ENCODE results near the gene ZEB1. TPM values are rescaled to one million over a fixed set of nuclear protein-coding genes. Genes with fewer than 3 reads are reported as not detected.
"Not testable (repeated sequence)": the region's sequence is repeated elsewhere in the genome, so short reads cannot be mapped to it uniquely, and the experiment has no call there.

The ZEB1 gene
- total RNA-seq, 1 experiment from 2014 or later = 67.3 TPM

- H3K27me3 ChIP-seq (replicated peaks) = no peaks in the 10 kb centered on the region
- no peak overlapping the region for H3K4me3 ChIP-seq
- no peaks in the 10 kb centered on the region for H3K4me1 ChIP-seq (replicated peaks)
- H3K36me3 ChIP-seq = 0 out of 2 replicates have a peak, but pooled peaks cover 4% of the 10 kb centered on the region
- DNase-seq (ENCODE audit: low read depth in 1 of 2, low spot score in 2 of 2) = no peak
- no peaks in the 10 kb centered on the region for H3K9me3 ChIP-seq (replicated peaks)
- no peak overlapping the region for H3K27ac ChIP-seq
Measured at GRCh38 chr10:31340343-31340742, 21.3 kb downstream of the ZEB1 start.

- Histone ChIP-seq H3K36me3 (0 out of 2 replicates have a peak, but pooled peaks cover 4% of the 10 kb centered on the region), H3K4me1 (replicated peaks) (no peaks in the 10 kb centered on the region)
- DNase-seq (ENCODE audit: low read depth in 1 of 2, low spot score in 2 of 2) = no peak
Measured at GRCh38 chr10:31341552-31341951, 22.5 kb downstream of the ZEB1 start.

GRCh38 chr10:31343009-31343408 lies 24.0 kb downstream of the ZEB1 start:
- no peak overlapping the region for H3K27ac ChIP-seq
- 0 out of 2 replicates have a peak, but pooled peaks cover under 1% of the 10 kb centered on the region for H3K36me3 ChIP-seq
- H3K27me3 ChIP-seq (replicated peaks) = no peaks in the 10 kb centered on the region
- no peak overlapping the region for H3K4me3 ChIP-seq
- no peak for DNase-seq (ENCODE audit: low read depth in 1 of 2, low spot score in 2 of 2)
- no peaks in the 10 kb centered on the region for H3K4me1 ChIP-seq (replicated peaks)
- no peaks in the 10 kb centered on the region for H3K9me3 ChIP-seq (replicated peaks)

More at GRCh38 chr10:31341552-31341951, 22.5 kb downstream of the ZEB1 start:
- Histone ChIP-seq H3K9me3 (replicated peaks) (no peaks in the 10 kb centered on the region), H3K27me3 (replicated peaks) (no peaks in the 10 kb centered on the region), H3K27ac (no peak overlapping the region), H3K4me3 (no peak overlapping the region)

- H3K4me3 ChIP-seq = no peak overlapping the region
Measured at GRCh38 chr10:31343551-31343950, 24.5 kb downstream of the ZEB1 start.

GRCh38 chr10:31345886-31346285 lies 26.9 kb downstream of the ZEB1 start:
- H3K4me3 ChIP-seq = no peak overlapping the region
- no peak for DNase-seq (ENCODE audit: low read depth in 1 of 2, low spot score in 2 of 2)
- H3K4me1 ChIP-seq (replicated peaks) = no peaks in the 10 kb centered on the region
- H3K9me3 ChIP-seq (replicated peaks) = no peaks in the 10 kb centered on the region
- no peaks in the 10 kb centered on the region for H3K27me3 ChIP-seq (replicated peaks)
- no peak overlapping the region for H3K27ac ChIP-seq
- no peaks in the 10 kb centered on the region for H3K36me3 ChIP-seq

More at GRCh38 chr10:31343551-31343950, 24.5 kb downstream of the ZEB1 start:
- H3K27me3 ChIP-seq (replicated peaks) = no peaks in the 10 kb centered on the region
- H3K36me3 ChIP-seq = no peaks in the 10 kb centered on the region
- no peaks in the 10 kb centered on the region for H3K9me3 ChIP-seq (replicated peaks)
- no peaks in the 10 kb centered on the region for H3K4me1 ChIP-seq (replicated peaks)
- no peak overlapping the region for H3K27ac ChIP-seq
- DNase-seq (ENCODE audit: low read depth in 1 of 2, low spot score in 2 of 2) = no peak

- DNase-seq (ENCODE audit: low read depth in 1 of 2, low spot score in 2 of 2) = no peak
- Histone ChIP-seq H3K4me1 (replicated peaks) (no peaks in the 10 kb centered on the region), H3K27me3 (replicated peaks) (no peaks in the 10 kb centered on the region), H3K4me3 (no peak overlapping the region), H3K27ac (no peak overlapping the region), H3K36me3 (no peaks in the 10 kb centered on the region), H3K9me3 (replicated peaks) (no peaks in the 10 kb centered on the region)
Measured at GRCh38 chr10:31346953-31347352, 27.9 kb downstream of the ZEB1 start.

- DNase-seq (ENCODE audit: low read depth in 1 of 2, low spot score in 2 of 2) = no peak
Measured at GRCh38 chr10:31347705-31348104, 28.7 kb downstream of the ZEB1 start.

GRCh38 chr10:31350891-31351290 lies 31.9 kb downstream of the ZEB1 start:
- peaks cover 7% of the 10 kb centered on the region for H3K4me1 ChIP-seq (replicated peaks)
- H3K36me3 ChIP-seq = no peaks in the 10 kb centered on the region
- H3K27ac ChIP-seq = no peak overlapping the region
- no peaks in the 10 kb centered on the region for H3K27me3 ChIP-seq (replicated peaks)
- H3K4me3 ChIP-seq = no peak overlapping the region
- no peak for DNase-seq (ENCODE audit: low read depth in 1 of 2, low spot score in 2 of 2)
- H3K9me3 ChIP-seq (replicated peaks) = no peaks in the 10 kb centered on the region

More at GRCh38 chr10:31347705-31348104, 28.7 kb downstream of the ZEB1 start:
- Histone ChIP-seq H3K9me3 (replicated peaks) (no peaks in the 10 kb centered on the region), H3K4me1 (replicated peaks) (no peaks in the 10 kb centered on the region), H3K27me3 (replicated peaks) (no peaks in the 10 kb centered on the region), H3K27ac (no peak overlapping the region), H3K36me3 (no peaks in the 10 kb centered on the region), H3K4me3 (no peak overlapping the region)

GRCh38 chr10:31352436-31353226 lies 33.6 kb downstream of the ZEB1 start:
- Histone ChIP-seq H3K27ac (no peak overlapping the region), H3K4me1 (replicated peaks) (peaks cover 7% of the 10 kb centered on the region), H3K4me3 (no peak overlapping the region), H3K36me3 (no peaks in the 10 kb centered on the region), H3K9me3 (replicated peaks) (no peaks in the 10 kb centered on the region), H3K27me3 (replicated peaks) (no peaks in the 10 kb centered on the region)
- no peak for DNase-seq (ENCODE audit: low read depth in 1 of 2, low spot score in 2 of 2)

- peak in 1 of 2 experiments; percentile 22 for DNase-seq (ENCODE audit: low read depth in 1 of 2, low spot score in 2 of 2)
- no peak overlapping the region for H3K27ac ChIP-seq
- H3K27me3 ChIP-seq (replicated peaks) = no peaks in the 10 kb centered on the region
- H3K36me3 ChIP-seq = no peaks in the 10 kb centered on the region
- H3K9me3 ChIP-seq (replicated peaks) = no peaks in the 10 kb centered on the region
- H3K4me1 ChIP-seq (replicated peaks) = peaks cover 7% of the 10 kb centered on the region
- H3K4me3 ChIP-seq = no peak overlapping the region
Measured at GRCh38 chr10:31353574-31353973, 34.6 kb downstream of the ZEB1 start.

- DNase-seq (ENCODE audit: low read depth in 1 of 2, low spot score in 2 of 2) = peak in 1 of 2 experiments; percentile 10
- peaks cover 10% of the 10 kb centered on the region for H3K4me1 ChIP-seq (replicated peaks)
- peaks cover 7% of the 10 kb centered on the region for H3K36me3 ChIP-seq
- no peak overlapping the region for H3K4me3 ChIP-seq
- no peaks in the 10 kb centered on the region for H3K9me3 ChIP-seq (replicated peaks)
- no peak overlapping the region for H3K27ac ChIP-seq
- H3K27me3 ChIP-seq (replicated peaks) = no peaks in the 10 kb centered on the region
Measured at GRCh38 chr10:31358688-31359330, 39.8 kb downstream of the ZEB1 start.

GRCh38 chr10:31359979-31360378 lies 41.0 kb downstream of the ZEB1 start:
- no peak overlapping the region for H3K27ac ChIP-seq
- no peak overlapping the region for H3K4me3 ChIP-seq
- H3K9me3 ChIP-seq (replicated peaks) = no peaks in the 10 kb centered on the region
- H3K36me3 ChIP-seq = peaks cover 7% of the 10 kb centered on the region
- H3K27me3 ChIP-seq (replicated peaks) = no peaks in the 10 kb centered on the region
- H3K4me1 ChIP-seq (replicated peaks) = peaks cover 9% of the 10 kb centered on the region
- DNase-seq (ENCODE audit: low read depth in 1 of 2, low spot score in 2 of 2) = no peak

- H3K4me1 ChIP-seq (replicated peaks); H3K9me3 ChIP-seq (replicated peaks); H3K27ac ChIP-seq; H3K4me3 ChIP-seq; H3K27me3 ChIP-seq (replicated peaks); DNase-seq (ENCODE audit: low read depth in 1 of 2, low spot score in 2 of 2): not testable (repeated sequence)
- peaks cover 10% of the 10 kb centered on the region for H3K36me3 ChIP-seq
Measured at GRCh38 chr10:31361475-31361874, 42.5 kb downstream of the ZEB1 start.

- Histone ChIP-seq H3K9me3 (replicated peaks) (no peaks in the 10 kb centered on the region), H3K27me3 (replicated peaks) (no peaks in the 10 kb centered on the region), H3K27ac (no peak overlapping the region), H3K4me1 (replicated peaks) (peaks cover 9% of the 10 kb centered on the region), H3K4me3 (no peak overlapping the region), H3K36me3 (peaks cover 10% of the 10 kb centered on the region)
- no peak for DNase-seq (ENCODE audit: low read depth in 1 of 2, low spot score in 2 of 2)
Measured at GRCh38 chr10:31362023-31362641, 43.1 kb downstream of the ZEB1 start.
